Upper lobe of left lung (tissue), 6 donors: ENCODE data around the gene MYZAP. TPM values are rescaled to one million over a fixed set of nuclear protein-coding genes. Genes with fewer than 3 reads are reported as not detected.
"Not testable (repeated sequence)": the region's sequence is repeated elsewhere in the genome, so short reads cannot be mapped to it uniquely, and the experiment has no call there.

ENCODE experiments used
- ATAC-seq, 2 donors: fragments of 200-7000 bp; cut with Tn5 transposase; one replicate each; pipeline ENCODE4 v1.9.1; 2022; ENCODE audit warnings: mild to moderate bottlenecking in 2 of 2, moderate library complexity in 2 of 2; ENCODE audit not compliant: low FRiP score in 2 of 2
- DNase-seq, 2 donors: peaks; one replicate each; pipeline ENCODE4 v3.0.0-alpha.2; 2019 to 2020
- H3K27ac ChIP-seq, 4 donors: fragments of 200-600 bp; sonication (generic); one replicate each; pipeline ENCODE4 v1.5.1; 2016 to 2019
- H3K27me3 ChIP-seq, 4 donors: fragments of 200-600 bp; sonication (generic); one replicate each; pipeline ENCODE4 v1.5.1; 2017 to 2019
- H3K36me3 ChIP-seq, 4 donors: fragments of 200-600 bp; sonication (generic); one replicate each; pipeline ENCODE4 v1.5.1; 2016 to 2019
- H3K4me1 ChIP-seq, 4 donors: fragments of 200-600 bp; sonication (generic); one replicate each; pipeline ENCODE4 v1.5.1; 2018 to 2019
- H3K4me3 ChIP-seq, 4 donors: fragments of 200-600 bp; sonication (generic); one replicate each; pipeline ENCODE4 v1.5.1; 2017 to 2019; ENCODE audit warnings: mild to moderate bottlenecking in 2 of 4, moderate library complexity in 1 of 4
- H3K9me3 ChIP-seq, 4 donors: fragments of 200-600 bp; sonication (generic); one replicate each; pipeline ENCODE4 v1.5.1; 2018 to 2019
- EP300 ChIP-seq, 4 donors: sonication (generic); formaldehyde crosslinking; IDR thresholded peaks; one replicate each; pipeline ENCODE4 v1.5.1; 2017; ENCODE audit warnings: antibody characterized with exemption in 4 of 4, control low read depth in 2 of 4
- POLR2A ChIP-seq, 4 donors: fragments of 450-650 bp; IDR thresholded peaks; one replicate each; pipeline ENCODE4 v1.5.1; 2016 to 2017; ENCODE audit warnings: antibody characterized with exemption in 4 of 4, mild to moderate bottlenecking in 2 of 4
- POLR2AphosphoS5 ChIP-seq, 2 donors: sonication (generic); formaldehyde crosslinking; IDR thresholded peaks; one replicate each; pipeline ENCODE4 v1.5.1; 2017; ENCODE audit warnings: antibody characterized with exemption in 2 of 2
- WGBS, 2 donors: methylation state at CpG; one replicate each; pipeline ENCODE4 v1.1.5; 2017 to 2018; 5-methylcytosine and 5-hydroxymethylcytosine counted together
- total RNA-seq, 6 donors: library from RNA; depleted of rRNA in 4 of 6; stranded (reverse); fragments of >200 nt in 4 of 6; gene quantifications; one replicate each; pipeline versions ENCODE4 v1.1.0 to v1.2.1, GENCODE V29; 2016 to 2021
- TF ChIP-seq, protein P1 (sequence below), 6 experiments: fragments of 450-650 bp in 4 of 6; fragments of 200-600 bp in 2 of 6; sonication (generic) in 2 of 6; IDR thresholded peaks; one replicate each; pipeline ENCODE4 v1.5.1; 2016 to 2019; ENCODE audit warnings: antibody characterized with exemption in 6 of 6
- donor health status: DM: no; HTN: no; CAD: no; lungs with moderate emphysema.
- donor health status: DM: no; HTN: yes; CAD: no; lungs with severe emphysema.

The MYZAP gene
- total RNA-seq, 6 donors from 2014 or later, result 22.0 to 54.3 (median 30.4) TPM

DNA sequence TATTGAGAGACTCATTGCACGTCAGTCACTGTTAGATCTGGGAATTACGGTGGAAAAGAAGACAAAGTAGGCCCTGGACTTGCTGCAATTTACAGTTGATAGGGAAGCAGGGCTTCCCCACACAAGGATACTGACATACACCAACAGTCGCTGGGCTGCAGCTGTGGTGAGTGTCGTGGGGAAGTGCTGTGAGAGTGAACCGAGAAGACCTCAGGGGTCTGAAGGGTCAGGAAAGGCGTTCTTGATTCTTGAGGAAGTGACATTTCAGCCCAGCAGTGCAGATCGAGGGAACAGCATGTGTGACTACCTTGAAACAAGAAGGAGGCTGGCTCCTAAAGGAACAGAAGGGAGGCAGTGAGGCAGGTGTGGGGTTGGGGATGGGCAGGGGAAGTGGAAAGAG lies 22.5 kb downstream of the MYZAP start:
- peaks cover 8 to 27% (median 17%) of the 10 kb centered on the region in 4 donors for H3K4me1 ChIP-seq
- no peaks in the 10 kb centered on the region for H3K27me3 ChIP-seq
- WGBS, 2 donors, result 54 to 61% methylated on average over 7 of the region's 7 CpGs
- H3K4me3 ChIP-seq, result no peak overlapping the region
- peaks cover 0 to 4% (median 0%) of the 10 kb centered on the region in 4 donors for H3K36me3 ChIP-seq
- TF ChIP-seq POLR2A (IDR thresholded peaks at IDR 0.05), result no peak
- TF ChIP-seq, protein P1, sequence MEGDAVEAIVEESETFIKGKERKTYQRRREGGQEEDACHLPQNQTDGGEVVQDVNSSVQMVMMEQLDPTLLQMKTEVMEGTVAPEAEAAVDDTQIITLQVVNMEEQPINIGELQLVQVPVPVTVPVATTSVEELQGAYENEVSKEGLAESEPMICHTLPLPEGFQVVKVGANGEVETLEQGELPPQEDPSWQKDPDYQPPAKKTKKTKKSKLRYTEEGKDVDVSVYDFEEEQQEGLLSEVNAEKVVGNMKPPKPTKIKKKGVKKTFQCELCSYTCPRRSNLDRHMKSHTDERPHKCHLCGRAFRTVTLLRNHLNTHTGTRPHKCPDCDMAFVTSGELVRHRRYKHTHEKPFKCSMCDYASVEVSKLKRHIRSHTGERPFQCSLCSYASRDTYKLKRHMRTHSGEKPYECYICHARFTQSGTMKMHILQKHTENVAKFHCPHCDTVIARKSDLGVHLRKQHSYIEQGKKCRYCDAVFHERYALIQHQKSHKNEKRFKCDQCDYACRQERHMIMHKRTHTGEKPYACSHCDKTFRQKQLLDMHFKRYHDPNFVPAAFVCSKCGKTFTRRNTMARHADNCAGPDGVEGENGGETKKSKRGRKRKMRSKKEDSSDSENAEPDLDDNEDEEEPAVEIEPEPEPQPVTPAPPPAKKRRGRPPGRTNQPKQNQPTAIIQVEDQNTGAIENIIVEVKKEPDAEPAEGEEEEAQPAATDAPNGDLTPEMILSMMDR (IDR thresholded peaks at IDR 0.05), result no peak
- no peak for TF ChIP-seq POLR2AphosphoS5 (IDR thresholded peaks at IDR 0.05)
- TF ChIP-seq EP300 (IDR thresholded peaks at IDR 0.05), result no peak
- ATAC-seq (no peak), DNase-seq (no peak)
- no peaks in the 10 kb centered on the region for H3K9me3 ChIP-seq
- peak overlapping the region in 2 of 4 donors; percentile 51 to 69 for H3K27ac ChIP-seq

DNA sequence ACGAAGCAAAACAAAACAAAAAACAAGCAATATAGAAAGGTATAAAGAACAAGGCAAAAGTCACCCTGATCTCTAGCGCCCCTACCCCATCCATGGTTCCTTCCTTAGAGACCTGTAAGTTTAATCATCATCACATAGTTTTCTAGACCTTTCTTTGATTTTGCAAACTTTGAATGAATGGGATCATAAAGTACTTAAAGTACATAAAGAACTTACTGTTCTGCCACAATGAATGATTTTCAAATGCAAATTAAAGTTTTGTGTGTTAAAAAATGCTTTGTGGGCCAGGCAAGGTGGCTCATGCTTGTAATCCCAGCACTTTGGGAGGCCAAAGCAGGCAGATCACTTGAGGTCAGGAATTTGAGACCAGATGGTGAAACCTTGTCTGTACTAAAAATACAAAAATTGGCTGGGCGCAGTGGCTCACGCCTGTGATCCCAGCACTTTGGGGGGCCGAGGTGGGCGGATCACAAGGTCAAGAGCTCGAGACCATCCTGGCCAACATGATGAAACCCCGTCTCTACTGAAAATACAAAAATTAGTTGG lies 24.3 kb downstream of the MYZAP start:
- H3K4me3 ChIP-seq, ATAC-seq, H3K27me3 ChIP-seq, H3K9me3 ChIP-seq, DNase-seq, H3K36me3 ChIP-seq: not testable (repeated sequence)
- peak overlapping the region in 1 of 4 donors; percentile 29 for H3K27ac ChIP-seq
- H3K4me1 ChIP-seq, result peaks cover 11 to 18% (median 14%) of the 10 kb centered on the region in 4 donors
- 81 to 86% methylated on average over 8 of the region's 8 CpGs for WGBS, 2 donors

DNA sequence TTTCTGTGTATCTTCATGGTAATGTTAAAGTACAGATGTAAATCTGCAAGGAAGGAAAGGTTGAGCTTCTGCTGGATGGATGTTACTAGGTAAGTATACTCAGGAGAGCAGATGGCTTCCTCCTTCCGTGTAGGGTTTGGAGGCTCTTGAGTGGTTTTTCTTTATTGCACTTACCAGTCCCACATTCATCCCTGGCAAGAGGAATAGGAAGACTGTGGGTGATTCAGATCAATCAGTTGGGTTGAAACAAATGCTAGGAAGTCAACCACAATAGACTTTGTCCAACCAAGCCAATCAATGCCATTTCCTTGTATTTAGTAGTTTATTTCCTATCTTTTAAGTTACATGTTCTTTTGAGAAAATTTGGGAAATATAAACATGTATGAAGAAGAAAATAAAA lies 26.6 kb downstream of the MYZAP start:
- Histone ChIP-seq H3K4me1 (peaks cover 3 to 13% (median 9%) of the 10 kb centered on the region in 4 donors), H3K27me3 (no peaks in the 10 kb centered on the region), H3K9me3 (no peaks in the 10 kb centered on the region), H3K27ac (peak overlapping the region in 1 of 4 donors; percentile 67), H3K4me3 (no peak overlapping the region), H3K36me3 (peaks cover 0 to 22% (median 3%) of the 10 kb centered on the region in 4 donors)
- WGBS, 2 donors, result 58 to 66% methylated on average over 1 of the region's 1 CpG
- TF ChIP-seq EP300 (IDR thresholded peaks at IDR 0.05), result no peak
- no peak for TF ChIP-seq POLR2A (IDR thresholded peaks at IDR 0.05)
- TF ChIP-seq POLR2AphosphoS5 (IDR thresholded peaks at IDR 0.05), result no peak
- TF ChIP-seq, protein P1 (IDR thresholded peaks at IDR 0.05), result no peak
- ATAC-seq (no peak), DNase-seq (no peak)

DNA sequence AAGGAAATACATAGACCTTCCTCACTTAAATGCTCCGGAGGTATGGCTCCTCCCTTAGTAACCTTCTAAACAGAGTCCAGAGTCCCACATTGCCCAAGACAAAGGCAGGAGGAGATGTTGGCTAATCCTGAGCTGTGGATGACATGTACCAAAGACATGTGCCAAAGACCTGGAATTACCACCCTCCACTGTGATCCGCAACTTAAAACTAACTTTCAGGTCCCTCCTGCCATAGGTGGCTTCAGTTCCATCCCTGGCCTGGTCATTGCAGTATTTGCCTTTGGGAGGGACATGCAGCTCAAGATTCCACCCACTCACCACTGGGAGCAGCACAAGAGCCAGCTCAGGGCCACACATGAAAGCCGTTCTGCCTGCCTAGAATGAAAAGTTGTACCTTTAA lies 28.0 kb downstream of the MYZAP start:
- H3K4me1 ChIP-seq, result peaks cover 3 to 13% (median 9%) of the 10 kb centered on the region in 4 donors
- H3K9me3 ChIP-seq, result no peaks in the 10 kb centered on the region
- H3K27ac ChIP-seq, result peak overlapping the region in 2 of 4 donors; percentile 0 to 64
- DNase-seq (no peak), ATAC-seq (no peak)
- TF ChIP-seq POLR2A (IDR thresholded peaks at IDR 0.05) (no peak), POLR2AphosphoS5 (IDR thresholded peaks at IDR 0.05) (no peak), EP300 (IDR thresholded peaks at IDR 0.05) (no peak)
- TF ChIP-seq, protein P1 (IDR thresholded peaks at IDR 0.05), result no peak
- H3K4me3 ChIP-seq, result no peak overlapping the region
- H3K36me3 ChIP-seq, result peaks cover 0 to 24% (median 4%) of the 10 kb centered on the region in 4 donors
- WGBS, 2 donors, result 74 to 82% methylated on average over 2 to 3 of the region's 3 CpGs
- no peaks in the 10 kb centered on the region for H3K27me3 ChIP-seq

DNA sequence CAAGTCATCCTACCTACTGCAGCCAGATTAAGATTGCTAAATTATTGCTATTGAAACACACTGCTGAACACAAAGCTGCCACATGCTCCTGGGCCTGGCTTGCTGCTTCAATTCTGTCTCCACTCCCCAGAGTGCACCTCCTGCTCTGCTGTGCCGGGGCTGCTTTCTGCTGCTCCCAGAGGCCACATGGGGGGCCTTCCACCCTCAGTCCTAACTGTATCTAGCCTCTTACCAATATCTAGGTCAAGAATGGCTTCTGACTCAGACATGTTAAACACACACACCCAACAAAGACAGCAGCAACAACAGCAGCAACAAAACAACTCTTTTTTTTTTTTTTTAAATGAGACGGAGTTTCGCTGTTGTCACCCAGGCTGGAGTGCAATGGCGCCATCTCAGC lies 33.0 kb downstream of the MYZAP start:
- peak in 1 of 2 donors; percentile 32 for ATAC-seq
- Histone ChIP-seq H3K27me3 (no peaks in the 10 kb centered on the region), H3K36me3 (peaks cover 0 to 32% (median 4%) of the 10 kb centered on the region in 4 donors), H3K9me3 (no peaks in the 10 kb centered on the region), H3K4me1 (peaks cover 0 to 20% (median 12%) of the 10 kb centered on the region in 4 donors), H3K27ac (peak overlapping the region in 1 of 4 donors; percentile 7), H3K4me3 (no peak overlapping the region)
- WGBS, 2 donors, result 81 to 88% methylated on average over 4 of the region's 4 CpGs
- no peak for DNase-seq
- no peak for TF ChIP-seq POLR2A (IDR thresholded peaks at IDR 0.05)
- TF ChIP-seq EP300 (IDR thresholded peaks at IDR 0.05), result no peak
- TF ChIP-seq, protein P1 (IDR thresholded peaks at IDR 0.05), result no peak
- TF ChIP-seq POLR2AphosphoS5 (IDR thresholded peaks at IDR 0.05), result no peak
